MCF 10A (cell line): ENCODE data around the gene STXBP4. TPM values are rescaled to one million over a fixed set of nuclear protein-coding genes. Genes with fewer than 3 reads are reported as not detected.

Experiments
- BruUV-seq: library from RNA; stranded (reverse); fragments of 400-500 nt; replicated peaks from 2 replicates; lab custom pipeline; 2021; lab: Mats Ljungman, UMichigan
- CTCF ChIA-PET: fragments of 300-600 bp; sonication (Branson Sonifier 250); formaldehyde crosslinking; extraction: SDS; loops from one replicate; lab custom pipeline; 2021; ENCODE audit warnings: antibody characterized with exemption, inconsistent platforms; lab: Yijun Ruan, JAX
- POLR2A ChIA-PET: fragments of 300-600, 350-650 bp; sonication (Branson Sonifier 250); formaldehyde crosslinking; extraction: SDS; loops from one replicate; lab custom pipeline; 2020; ENCODE audit warnings: antibody characterized with exemption, inconsistent platforms; lab: Yijun Ruan, JAX
- DNase-seq: peaks from one replicate; pipeline ENCODE4 v3.0.0-alpha.2; 2018; ENCODE audit not compliant: unreplicated experiment
- H3K27ac Mint-ChIP-seq: one replicate; pipeline ENCODE4 v1.8.0; 2022; ENCODE audit warnings: mild to moderate bottlenecking, low read depth, mixed read lengths; ENCODE audit not compliant: unreplicated experiment
- H3K27me3 Mint-ChIP-seq: one replicate; pipeline ENCODE4 v1.8.0; 2022; ENCODE audit warnings: mixed read lengths; ENCODE audit not compliant: insufficient read depth, unreplicated experiment
- H3K36me3 Mint-ChIP-seq: one replicate; pipeline ENCODE4 v1.8.0; 2022; ENCODE audit warnings: mild to moderate bottlenecking, moderate library complexity, mixed read lengths; ENCODE audit not compliant: insufficient read depth, unreplicated experiment
- H3K4me1 Mint-ChIP-seq: one replicate; pipeline ENCODE4 v1.8.0; 2022; ENCODE audit warnings: mixed read lengths; ENCODE audit not compliant: insufficient read depth, unreplicated experiment
- H3K4me3 Mint-ChIP-seq: one replicate; pipeline ENCODE4 v1.8.0; 2022; ENCODE audit warnings: mild to moderate bottlenecking, moderate library complexity, mixed read lengths; ENCODE audit not compliant: unreplicated experiment
- H3K9me3 Mint-ChIP-seq: one replicate; pipeline ENCODE4 v1.8.0; 2022; ENCODE audit warnings: mixed read lengths; ENCODE audit not compliant: unreplicated experiment
- intact Hi-C: fragments of 100-400 bp; cut with micrococcal nuclease; formaldehyde crosslinking; loops from 2 replicates; pipeline ENCODE4 v1.14.1; 2022
- total RNA-seq: library from RNA; stranded (reverse); gene quantifications from 2 replicates; pipeline ENCODE4 v1.2.3, GENCODE V29; 2022
- TF ChIP-seq, protein P1 (sequence below): fragments of 200-600 bp; IDR thresholded peaks from one replicate; pipeline ENCODE4 v1.8.0; 2022; ENCODE audit warnings: antibody characterized with exemption, mild to moderate bottlenecking; ENCODE audit not compliant: unreplicated experiment

Gene STXBP4
- total RNA-seq, 1 experiment from 2014 or later = 6.7 TPM

- no peak for DNase-seq
- TF ChIP-seq, protein P1, sequence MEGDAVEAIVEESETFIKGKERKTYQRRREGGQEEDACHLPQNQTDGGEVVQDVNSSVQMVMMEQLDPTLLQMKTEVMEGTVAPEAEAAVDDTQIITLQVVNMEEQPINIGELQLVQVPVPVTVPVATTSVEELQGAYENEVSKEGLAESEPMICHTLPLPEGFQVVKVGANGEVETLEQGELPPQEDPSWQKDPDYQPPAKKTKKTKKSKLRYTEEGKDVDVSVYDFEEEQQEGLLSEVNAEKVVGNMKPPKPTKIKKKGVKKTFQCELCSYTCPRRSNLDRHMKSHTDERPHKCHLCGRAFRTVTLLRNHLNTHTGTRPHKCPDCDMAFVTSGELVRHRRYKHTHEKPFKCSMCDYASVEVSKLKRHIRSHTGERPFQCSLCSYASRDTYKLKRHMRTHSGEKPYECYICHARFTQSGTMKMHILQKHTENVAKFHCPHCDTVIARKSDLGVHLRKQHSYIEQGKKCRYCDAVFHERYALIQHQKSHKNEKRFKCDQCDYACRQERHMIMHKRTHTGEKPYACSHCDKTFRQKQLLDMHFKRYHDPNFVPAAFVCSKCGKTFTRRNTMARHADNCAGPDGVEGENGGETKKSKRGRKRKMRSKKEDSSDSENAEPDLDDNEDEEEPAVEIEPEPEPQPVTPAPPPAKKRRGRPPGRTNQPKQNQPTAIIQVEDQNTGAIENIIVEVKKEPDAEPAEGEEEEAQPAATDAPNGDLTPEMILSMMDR = no peak
- Mint-ChIP-seq H3K36me3 (peaks cover 6% of the 10 kb centered on the region), H3K27me3 (no peaks in the 10 kb centered on the region), H3K27ac (no peak overlapping the region), H3K9me3 (no peaks in the 10 kb centered on the region), H3K4me3 (no peak overlapping the region), H3K4me1 (peaks cover 9% of the 10 kb centered on the region)
- ChIA-PET CTCF (interaction anchor here (1.5 kb wide), 1 partner anchor 381 kb away, joined by 4 read pairs; no protein-coding TSS in a partner anchor), POLR2A (no interaction called here)
- no TSS peak for BruUV-seq
- intact Hi-C loops = no loop called here
These were observed 7.8 kb downstream of the STXBP4 start for GRCh38 chr17:54976316-54976715.

DNA sequence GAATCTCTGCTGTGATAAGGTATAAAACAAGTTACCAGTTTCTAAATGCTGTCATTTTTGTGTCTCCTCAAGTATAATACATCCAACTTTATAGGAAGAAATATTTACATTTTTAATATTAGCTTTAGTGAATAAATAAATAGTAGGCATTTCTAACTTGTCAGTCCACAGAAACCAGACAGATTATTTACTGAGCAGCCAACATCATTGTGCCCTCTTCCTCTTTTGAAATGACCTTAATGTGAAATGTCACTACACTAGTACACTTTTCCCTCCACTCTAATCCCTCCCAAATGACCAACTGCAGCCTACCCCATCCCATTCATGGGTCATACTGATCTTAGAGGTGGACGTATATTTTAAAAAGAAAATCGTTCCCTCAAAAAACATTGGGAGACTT is 9.2 kb downstream of the STXBP4 start:
- ChIA-PET CTCF (interaction anchor here (0.6 to 1.7 kb wide), 4 partner anchors 14 to 1019 kb away, joined by 3 to 6 read pairs (median 4); no protein-coding TSS in a partner anchor), POLR2A (interaction anchor here (3.2 kb wide), 1 partner anchor 9 kb away, joined by 11 read pairs; the partner anchor contains the start of genes COX11 and STXBP4)
- Mint-ChIP-seq H3K4me1 (peaks cover 19% of the 10 kb centered on the region), H3K36me3 (no peaks in the 10 kb centered on the region), H3K9me3 (no peaks in the 10 kb centered on the region), H3K27ac (no peak overlapping the region), H3K27me3 (no peaks in the 10 kb centered on the region), H3K4me3 (no peak overlapping the region)
- intact Hi-C loops = no loop called here
- TF ChIP-seq, protein P1 = no peak
- no TSS peak for BruUV-seq
- no peak for DNase-seq

DNA sequence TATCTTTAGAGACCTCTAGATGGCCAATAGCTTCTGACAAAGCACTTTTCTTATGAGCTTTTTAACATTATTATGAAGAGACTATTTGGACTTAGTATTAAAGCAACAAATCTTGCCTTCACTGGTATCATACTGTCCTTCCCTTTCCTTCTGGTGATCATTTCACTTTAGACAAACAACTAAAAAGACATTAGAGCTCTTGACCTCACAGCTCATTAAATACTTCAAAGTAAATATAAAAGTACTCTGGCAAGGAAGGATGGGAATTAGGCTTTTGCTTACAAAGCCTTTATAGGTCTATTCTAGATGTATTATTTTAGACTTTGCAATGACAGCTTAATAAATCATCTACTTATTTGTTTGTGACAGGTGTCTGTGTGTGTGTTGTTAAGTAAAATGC is 11.1 kb downstream of the STXBP4 start:
- H3K4me1 Mint-ChIP-seq = peaks cover 19% of the 10 kb centered on the region
- intact Hi-C loops = no loop called here
- TF ChIP-seq, protein P1 = no peak
- no peaks in the 10 kb centered on the region for H3K27me3 Mint-ChIP-seq
- no peak overlapping the region for H3K27ac Mint-ChIP-seq
- BruUV-seq = no TSS peak
- no peaks in the 10 kb centered on the region for H3K36me3 Mint-ChIP-seq
- H3K9me3 Mint-ChIP-seq = no peaks in the 10 kb centered on the region
- no peak overlapping the region for H3K4me3 Mint-ChIP-seq
- DNase-seq = no peak
- ChIA-PET CTCF (interaction anchor here (1.4 kb wide), 1 partner anchor 14 kb away, joined by 7 read pairs; no protein-coding TSS in a partner anchor), POLR2A (interaction anchor here (3.2 kb wide), 1 partner anchor 11 kb away, joined by 11 read pairs; the partner anchor contains the start of genes COX11 and STXBP4)

DNA sequence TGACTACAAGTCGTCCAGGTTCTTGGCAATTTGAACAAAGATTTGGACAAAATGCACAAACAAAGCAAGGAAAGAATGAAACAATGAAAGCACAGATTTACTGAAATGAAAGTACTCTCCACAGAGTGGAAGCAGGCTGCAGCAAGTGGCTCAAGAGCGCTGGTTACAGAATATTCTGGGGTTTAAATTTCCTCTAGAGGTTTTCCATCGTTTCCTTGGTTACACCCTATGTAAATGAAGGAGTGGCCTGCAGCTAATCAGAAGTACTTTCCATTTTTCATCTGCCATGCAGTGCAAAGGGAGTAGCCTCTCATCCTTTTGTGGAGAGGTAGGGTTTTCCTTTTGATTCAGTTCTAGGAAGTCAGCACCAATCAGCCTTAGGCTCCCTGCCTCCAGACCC is 11.8 kb downstream of the STXBP4 start:
- intact Hi-C loops = no loop called here

More for the DNA sequence above, 11.8 kb downstream of the STXBP4 start:
- H3K27ac Mint-ChIP-seq = no peak overlapping the region
- no TSS peak for BruUV-seq
- no peak for DNase-seq
- no peak overlapping the region for H3K4me3 Mint-ChIP-seq
- no peaks in the 10 kb centered on the region for H3K36me3 Mint-ChIP-seq
- no peaks in the 10 kb centered on the region for H3K9me3 Mint-ChIP-seq
- TF ChIP-seq, protein P1 = no peak
- H3K4me1 Mint-ChIP-seq = peaks cover 19% of the 10 kb centered on the region
- POLR2A ChIA-PET = interaction anchor here (3.2 kb wide), 1 partner anchor 12 kb away, joined by 11 read pairs; the partner anchor contains the start of genes COX11 and STXBP4
- no peaks in the 10 kb centered on the region for H3K27me3 Mint-ChIP-seq
- CTCF ChIA-PET = interaction anchor here (1.4 kb wide), 1 partner anchor 13 kb away, joined by 7 read pairs; no protein-coding TSS in a partner anchor
